Measurements from ENCODE around the gene MUSK. TPM values are rescaled to one million over a fixed set of nuclear protein-coding genes. Genes with fewer than 3 reads are reported as not detected.

The MUSK gene
- total and polyA plus RNA-seq, 2 of the 8 experiments (the other 6 are each of a cell fraction or from before 2014, with no cell fraction given) = not detected

- no peak for TF ChIP-seq HDAC2 (IDR thresholded peaks at IDR 0.05; ENCODE audit: borderline replicate concordance in 1 of 2, low read depth in 2 of 2, low read length in 2 of 2)
- no peak for TF ChIP-seq HDAC6 (IDR thresholded peaks at IDR 0.05; ENCODE audit: low read depth, low read length)
- TF ChIP-seq SIN3A (conservative IDR thresholded peaks at IDR 0.05 in 1 of 2, IDR thresholded peaks at IDR 0.05 in 1 of 2; ENCODE audit: low read depth in 1 of 2, low read length in 2 of 2) = no peak
Measured at GRCh38 chr9:110688329-110688728, 19.7 kb downstream of the MUSK start (continued).
